Peyer's patch (tissue), 4 donors: ENCODE data around the gene OCRL. TPM values are rescaled to one million over a fixed set of nuclear protein-coding genes. Genes with fewer than 3 reads are reported as not detected.

Experiments
- DNase-seq, 3 donors: peaks; one replicate each; pipeline ENCODE4 v3.0.0-alpha.2; 2017 to 2019
- H3K27ac ChIP-seq, 4 donors: fragments of 200-600 bp; sonication (generic); one replicate each; pipeline ENCODE4 v1.5.1; 2016 to 2019
- H3K27me3 ChIP-seq, 2 donors: fragments of 200-600 bp; sonication (generic); one replicate each; pipeline ENCODE4 v1.5.1; 2019
- H3K36me3 ChIP-seq, 3 donors: fragments of 200-600 bp; sonication (generic); one replicate each; pipeline ENCODE4 v1.5.1; 2016 to 2019
- H3K4me1 ChIP-seq, 4 donors: fragments of 200-600 bp; sonication (generic); one replicate each; pipeline ENCODE4 v1.5.1; 2016 to 2019
- H3K4me3 ChIP-seq, 4 donors: fragments of 200-600 bp; sonication (generic); 1 replicate in 3 of 4; 2 replicates in 1 of 4; pipeline ENCODE4 v1.5.1; 2016 to 2019; ENCODE audit warnings: mild to moderate bottlenecking in 1 of 4
- H3K9me3 ChIP-seq, 4 donors: fragments of 200-600 bp; sonication (generic); one replicate each; pipeline ENCODE4 v1.5.1; 2016 to 2019; ENCODE audit warnings: mild to moderate bottlenecking in 1 of 4
- POLR2A ChIP-seq, 2 donors: fragments of 450-650 bp; IDR thresholded peaks; one replicate each; pipeline ENCODE4 v1.5.1; 2017; ENCODE audit warnings: antibody characterized with exemption in 2 of 2, mild to moderate bottlenecking in 2 of 2, moderate library complexity in 2 of 2
- total RNA-seq, 4 donors: library from RNA; depleted of rRNA; stranded (reverse); fragments of >200 nt; gene quantifications; one replicate each; pipeline ENCODE4 v1.1.0, GENCODE V29; 2016
- TF ChIP-seq, protein P1 (sequence below), 6 experiments: fragments of 450-650 bp in 4 of 6; fragments of 200-600 bp in 2 of 6; sonication (generic) in 1 of 6; IDR thresholded peaks; one replicate each; pipeline ENCODE4 v1.5.1; 2017 to 2019; ENCODE audit warnings: antibody characterized with exemption in 6 of 6, mild to moderate bottlenecking in 3 of 6, moderate library complexity in 1 of 6

The OCRL gene
- total RNA-seq, 4 donors from 2014 or later = 19.4 to 33.2 (median 24.5) TPM

DNA sequence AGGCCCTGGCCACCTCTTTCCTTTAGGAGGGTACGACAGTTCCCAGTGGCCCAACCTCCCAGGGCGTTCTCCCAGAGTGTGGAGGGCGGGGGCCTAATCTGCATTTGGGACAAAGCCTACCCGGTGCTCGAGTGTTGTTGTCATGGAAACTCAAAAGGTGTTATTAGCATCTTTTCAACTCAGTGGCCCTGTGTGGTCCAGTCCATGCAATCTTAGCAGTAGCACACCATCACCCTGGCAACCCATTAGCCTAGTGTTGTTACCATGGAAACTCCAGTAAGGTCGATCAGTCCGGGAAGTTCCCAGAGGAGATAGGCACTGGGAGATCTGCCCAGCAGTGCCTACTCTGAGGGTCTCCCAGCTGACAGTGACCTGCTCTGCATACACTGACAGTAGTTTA, 94.5 kb downstream of the OCRL start:
- Histone ChIP-seq H3K4me1 (peaks cover 0 to 4% (median 0%) of the 10 kb centered on the region in 4 donors), H3K9me3 (no peaks in the 10 kb centered on the region), H3K4me3 (no peak overlapping the region), H3K27me3 (no peaks in the 10 kb centered on the region), H3K36me3 (no peaks in the 10 kb centered on the region), H3K27ac (no peak overlapping the region)
- TF ChIP-seq, protein P1, sequence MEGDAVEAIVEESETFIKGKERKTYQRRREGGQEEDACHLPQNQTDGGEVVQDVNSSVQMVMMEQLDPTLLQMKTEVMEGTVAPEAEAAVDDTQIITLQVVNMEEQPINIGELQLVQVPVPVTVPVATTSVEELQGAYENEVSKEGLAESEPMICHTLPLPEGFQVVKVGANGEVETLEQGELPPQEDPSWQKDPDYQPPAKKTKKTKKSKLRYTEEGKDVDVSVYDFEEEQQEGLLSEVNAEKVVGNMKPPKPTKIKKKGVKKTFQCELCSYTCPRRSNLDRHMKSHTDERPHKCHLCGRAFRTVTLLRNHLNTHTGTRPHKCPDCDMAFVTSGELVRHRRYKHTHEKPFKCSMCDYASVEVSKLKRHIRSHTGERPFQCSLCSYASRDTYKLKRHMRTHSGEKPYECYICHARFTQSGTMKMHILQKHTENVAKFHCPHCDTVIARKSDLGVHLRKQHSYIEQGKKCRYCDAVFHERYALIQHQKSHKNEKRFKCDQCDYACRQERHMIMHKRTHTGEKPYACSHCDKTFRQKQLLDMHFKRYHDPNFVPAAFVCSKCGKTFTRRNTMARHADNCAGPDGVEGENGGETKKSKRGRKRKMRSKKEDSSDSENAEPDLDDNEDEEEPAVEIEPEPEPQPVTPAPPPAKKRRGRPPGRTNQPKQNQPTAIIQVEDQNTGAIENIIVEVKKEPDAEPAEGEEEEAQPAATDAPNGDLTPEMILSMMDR (IDR thresholded peaks at IDR 0.05) = no peak
- no peak for TF ChIP-seq POLR2A (IDR thresholded peaks at IDR 0.05)
- DNase-seq = no peak

DNA sequence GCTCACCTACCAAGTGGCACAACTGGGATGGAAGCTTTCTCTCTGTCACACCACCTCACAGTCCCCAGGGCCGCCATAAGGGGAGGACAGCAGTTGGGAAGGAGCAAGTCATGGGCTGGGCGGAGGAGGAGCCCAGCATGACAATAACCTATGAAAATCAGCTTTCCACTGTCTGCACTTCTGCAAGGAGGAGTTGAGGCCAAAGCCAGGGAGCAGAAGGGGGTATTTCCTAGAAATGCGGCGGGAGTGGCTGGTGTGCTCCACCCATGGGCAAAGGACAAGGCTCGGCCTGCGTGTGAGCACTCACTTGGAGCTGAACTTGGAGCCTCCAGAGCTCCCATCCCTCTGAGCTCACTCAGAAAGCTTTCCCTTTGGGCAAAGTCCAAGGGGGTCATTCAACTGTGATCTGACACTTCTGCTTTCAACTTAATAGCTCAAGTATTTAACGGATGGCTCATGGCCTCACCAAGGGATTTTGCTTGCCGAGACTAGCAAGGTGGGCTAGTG, 96.2 kb downstream of the OCRL start:
- Histone ChIP-seq H3K4me3 (no peak overlapping the region), H3K36me3 (no peaks in the 10 kb centered on the region), H3K27ac (peak overlapping the region in 3 of 4 donors; percentile 65 to 85 (median 77)), H3K4me1 (peaks cover 0 to 4% (median 0%) of the 10 kb centered on the region in 4 donors), H3K9me3 (no peaks in the 10 kb centered on the region), H3K27me3 (no peaks in the 10 kb centered on the region)
- TF ChIP-seq POLR2A (IDR thresholded peaks at IDR 0.05) = peak in 1 of 2 donors; percentile 25
- TF ChIP-seq, protein P1 (IDR thresholded peaks at IDR 0.05) = no peak
- peak in 2 of 3 donors; percentile 77 to 81 for DNase-seq

- H3K9me3 ChIP-seq = peaks cover 0 to 4% (median 0%) of the 10 kb centered on the region in 4 donors
- H3K4me1 ChIP-seq = peaks cover 0 to 4% (median 0%) of the 10 kb centered on the region in 4 donors
- H3K4me3 ChIP-seq = no peak overlapping the region
- no peak for TF ChIP-seq POLR2A (IDR thresholded peaks at IDR 0.05)
- TF ChIP-seq, protein P1 (IDR thresholded peaks at IDR 0.05) = peak; percentile 72 to 93 (median 84)
- no peaks in the 10 kb centered on the region for H3K27me3 ChIP-seq
- peak overlapping the region in 3 of 4 donors; percentile 32 to 81 (median 44) for H3K27ac ChIP-seq
- no peaks in the 10 kb centered on the region for H3K36me3 ChIP-seq
- peak; percentile 72 to 87 (median 80) for DNase-seq
These were observed 97.4 kb downstream of the OCRL start for GRCh38 chrX:129637217-129638109.

GRCh38 chrX:129638917-129639316, 98.9 kb downstream of the OCRL start:
- Histone ChIP-seq H3K4me3 (no peak overlapping the region), H3K27me3 (no peaks in the 10 kb centered on the region), H3K27ac (no peak overlapping the region), H3K4me1 (peaks cover 0 to 4% (median 0%) of the 10 kb centered on the region in 4 donors), H3K36me3 (no peaks in the 10 kb centered on the region), H3K9me3 (peaks cover 0 to 4% (median 0%) of the 10 kb centered on the region in 4 donors)
- no peak for DNase-seq
- no peak for TF ChIP-seq POLR2A (IDR thresholded peaks at IDR 0.05)
- TF ChIP-seq, protein P1 (IDR thresholded peaks at IDR 0.05) = no peak

DNA sequence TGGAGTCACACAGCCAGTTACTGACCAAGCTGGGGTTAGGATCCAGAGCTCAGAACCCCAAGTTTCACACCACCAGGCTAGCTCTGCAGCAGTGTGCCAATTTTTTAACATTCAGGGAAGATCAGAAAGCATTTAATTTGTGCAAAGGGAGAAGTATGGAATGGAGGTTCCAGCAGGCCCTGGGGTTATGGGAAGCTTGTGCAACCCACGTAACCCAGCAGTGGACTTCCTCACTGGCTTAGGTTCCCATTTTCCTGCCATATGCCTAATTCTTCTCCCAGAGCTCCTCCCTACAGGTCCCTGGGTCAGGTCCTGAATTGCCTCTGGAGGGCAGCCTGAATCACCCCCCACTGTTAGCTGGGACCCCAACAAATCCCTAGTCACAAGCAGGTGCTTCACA, 100.7 kb downstream of the OCRL start:
- DNase-seq = no peak
- Histone ChIP-seq H3K9me3 (peaks cover 0 to 4% (median 0%) of the 10 kb centered on the region in 4 donors), H3K4me3 (no peak overlapping the region), H3K27ac (no peak overlapping the region), H3K4me1 (peaks cover 0 to 4% (median 0%) of the 10 kb centered on the region in 4 donors), H3K27me3 (no peaks in the 10 kb centered on the region), H3K36me3 (no peaks in the 10 kb centered on the region)
- TF ChIP-seq POLR2A (IDR thresholded peaks at IDR 0.05) = no peak
- TF ChIP-seq, protein P1 (IDR thresholded peaks at IDR 0.05) = no peak
